ENCODE measurements around the gene MED12L.
"Not testable (repeated sequence)": the region's sequence is repeated elsewhere in the genome, so short reads cannot be mapped to it uniquely, and the experiment has no call there.

The MED12L gene

DNA sequence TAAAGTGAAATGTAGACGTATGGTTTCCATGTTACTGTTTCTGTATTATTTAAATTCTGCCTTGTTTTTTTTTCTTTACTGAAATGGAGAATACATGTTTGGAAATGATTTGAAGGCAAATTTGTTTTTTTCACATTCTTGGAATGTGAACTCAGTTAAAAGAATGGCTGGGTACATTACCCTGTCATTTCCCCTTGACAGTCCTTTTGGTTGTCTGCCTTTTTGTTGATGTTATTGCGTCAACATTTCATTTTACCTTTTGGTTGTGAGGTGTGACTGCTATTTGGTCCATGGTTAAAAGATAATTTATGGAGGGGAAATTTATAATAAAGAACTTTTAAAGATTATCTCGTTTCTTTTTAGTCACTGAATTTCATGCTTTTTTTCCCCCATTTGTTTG lies 120.7 kb downstream of the MED12L start:
- in situ Hi-C loops (cut with MboI; ENCODE audit: low sequenced_read_pairs), result no loop called here

GRCh38 chr3:151209654-151210053 lies 124.2 kb downstream of the MED12L start:
- in situ Hi-C loops (cut with MboI; ENCODE audit: low sequenced_read_pairs), result no loop called here

GRCh38 chr3:151210676-151211381 lies 125.4 kb downstream of the MED12L start:
- in situ Hi-C loops (cut with MboI; ENCODE audit: low sequenced_read_pairs), result no loop called here

DNA sequence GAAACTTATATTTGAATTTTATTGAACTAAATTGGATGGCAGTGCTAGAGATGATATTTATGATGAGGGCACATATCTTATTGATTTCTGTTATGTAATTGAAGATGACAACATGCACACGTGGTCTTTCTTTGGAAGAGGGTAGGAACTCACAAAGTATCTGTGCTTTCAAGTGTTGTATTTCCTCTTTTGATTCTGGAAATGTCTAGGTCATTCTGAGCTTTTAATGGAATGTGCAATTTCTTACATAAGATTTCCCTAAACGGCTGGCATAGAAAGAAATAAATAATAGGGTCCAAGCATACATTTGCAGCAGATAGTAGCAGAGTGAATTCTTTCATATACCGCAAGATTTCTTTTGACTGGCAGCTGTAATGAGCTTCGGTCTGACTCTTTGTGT lies 127.7 kb downstream of the MED12L start:
- in situ Hi-C loops (cut with MboI; ENCODE audit: low sequenced_read_pairs), result no loop called here

DNA sequence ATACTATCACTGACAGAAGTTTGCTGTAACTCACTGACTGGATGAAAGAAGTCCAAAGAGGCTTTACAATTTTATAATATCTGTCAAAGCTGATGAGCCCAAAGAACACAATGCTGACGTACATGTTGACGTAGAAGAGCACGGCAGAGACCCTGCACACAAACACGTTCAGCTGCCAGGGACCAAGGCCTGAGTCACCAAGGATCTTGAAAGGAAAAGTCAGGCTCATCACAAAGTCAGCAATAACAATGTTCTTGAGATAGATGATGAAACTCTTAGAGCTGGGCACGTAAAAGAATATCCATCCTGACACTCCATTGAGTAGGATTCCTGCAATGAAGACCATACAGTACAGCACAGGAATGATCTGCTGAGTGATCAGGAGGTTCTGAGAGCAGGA lies 128.4 kb downstream of the MED12L start:
- in situ Hi-C loops (cut with MboI; ENCODE audit: low sequenced_read_pairs), result no loop called here

DNA sequence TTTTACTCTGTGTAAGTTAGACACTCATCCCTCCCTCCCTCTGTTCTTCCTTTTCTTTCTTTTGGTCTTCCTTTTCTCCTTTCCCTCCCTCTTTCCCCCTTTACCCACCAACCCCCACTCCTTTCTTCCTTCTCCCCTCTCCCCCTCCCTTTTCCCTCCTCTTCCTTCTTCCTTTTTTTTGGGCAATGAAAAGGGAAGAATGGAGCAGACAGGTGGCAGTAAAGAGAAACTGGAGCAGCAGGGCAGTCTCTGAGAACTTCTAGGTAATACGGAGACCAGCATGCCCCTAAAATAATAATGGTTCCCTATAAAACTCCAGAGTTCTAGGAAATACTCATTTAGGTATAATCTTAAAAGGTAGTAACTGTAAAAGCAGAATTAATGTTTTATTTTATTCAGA lies 129.0 kb downstream of the MED12L start:
- in situ Hi-C loops (cut with MboI; ENCODE audit: low sequenced_read_pairs), result no loop called here

DNA sequence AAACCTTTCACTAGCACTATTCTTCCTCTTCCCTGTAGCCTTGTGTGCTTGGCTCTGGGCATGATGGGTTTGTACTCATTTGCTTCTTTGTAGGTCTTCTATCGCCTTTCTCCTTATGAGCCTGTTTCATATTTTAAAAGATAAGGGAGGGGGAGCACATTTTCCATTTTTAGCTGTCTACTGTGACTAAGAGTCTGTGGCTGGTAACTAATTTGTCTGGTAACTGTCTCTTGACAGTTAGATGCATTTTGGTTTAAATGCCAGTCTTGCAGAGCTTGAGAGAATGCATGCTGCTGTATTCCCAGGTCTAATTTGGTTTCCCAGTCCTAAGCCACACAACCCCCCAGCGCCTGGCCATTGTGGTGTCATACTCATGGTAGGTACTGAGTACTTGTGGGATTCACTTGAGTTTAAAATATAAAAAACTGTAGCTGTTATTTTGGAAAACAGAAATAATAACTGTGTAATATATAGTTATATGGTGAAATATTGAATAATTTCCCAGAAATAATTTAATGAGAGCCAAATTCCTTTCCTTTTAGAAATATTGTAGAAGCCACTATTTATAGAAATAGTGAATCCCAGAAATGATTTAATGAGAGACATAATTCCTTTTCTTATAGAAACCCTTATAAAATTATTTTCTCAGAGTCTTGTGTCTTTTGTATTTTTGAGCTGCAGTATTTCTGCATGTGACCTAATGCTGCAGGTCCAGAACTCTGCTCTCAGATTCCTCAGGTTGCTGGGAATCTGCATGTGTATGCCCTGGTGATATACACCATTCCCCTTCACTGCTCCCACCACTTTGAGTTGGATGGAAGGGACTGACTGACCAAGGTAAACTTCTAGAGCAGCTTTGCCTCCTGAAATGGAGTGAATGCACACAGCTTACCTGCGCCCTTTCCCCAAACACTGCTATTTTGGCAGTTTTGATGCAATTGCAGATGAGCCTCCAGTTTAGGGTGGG lies 131.5 kb downstream of the MED12L start:
- in situ Hi-C loops (cut with MboI; ENCODE audit: low sequenced_read_pairs), result no loop called here

DNA sequence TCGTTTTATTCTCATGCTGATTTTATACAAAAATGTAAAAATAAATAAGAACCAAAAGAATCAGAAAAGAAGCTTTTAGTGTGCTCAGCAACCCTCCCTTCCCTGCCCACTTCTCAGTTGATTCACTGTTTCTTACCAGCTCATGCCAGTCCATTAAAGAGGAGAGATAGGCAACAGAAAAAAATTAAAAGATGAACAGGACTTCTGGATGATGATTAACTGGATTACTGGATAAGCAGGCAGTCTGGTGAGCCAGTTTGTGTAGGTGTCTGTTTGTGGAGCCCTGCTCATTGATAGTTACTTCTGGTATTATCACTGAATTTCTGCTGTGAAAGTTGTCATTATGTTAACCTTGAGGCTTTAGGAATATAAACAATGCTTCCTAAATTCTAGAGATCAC lies 132.7 kb downstream of the MED12L start:
- in situ Hi-C loops (cut with MboI; ENCODE audit: low sequenced_read_pairs), result no loop called here

- in situ Hi-C loops (cut with MboI; ENCODE audit: low sequenced_read_pairs), result no loop called here
Observed at GRCh38 chr3:151219056-151219455, 133.6 kb downstream of the MED12L start.

DNA sequence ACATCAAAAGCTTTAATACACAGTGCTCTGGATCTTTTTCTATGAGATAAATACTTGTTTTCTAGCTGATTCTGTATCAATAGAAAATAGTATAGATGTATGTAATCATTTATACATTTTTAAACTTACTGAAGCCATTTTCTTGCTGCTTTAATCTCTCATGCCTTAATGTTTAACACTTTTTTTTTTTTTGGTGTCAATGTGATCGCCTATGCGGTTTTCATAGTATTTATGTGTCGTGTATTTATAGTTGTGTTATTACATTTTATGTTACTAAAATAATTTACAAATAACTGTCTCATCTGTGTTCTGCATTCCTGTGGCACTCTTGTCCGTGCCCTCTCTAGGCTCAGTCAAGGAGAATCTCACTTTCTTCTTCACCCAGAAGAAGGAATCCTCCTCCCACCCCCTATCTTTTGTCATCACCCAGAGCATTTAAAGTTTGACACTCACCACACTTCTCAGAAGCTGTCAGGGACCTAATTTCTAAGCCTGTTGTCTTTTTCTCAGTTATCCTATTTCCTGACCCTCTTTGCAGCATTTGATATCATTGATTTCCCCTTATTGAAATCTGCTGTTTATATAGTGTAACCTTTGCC lies 138.9 kb downstream of the MED12L start:
- in situ Hi-C loops (cut with MboI; ENCODE audit: low sequenced_read_pairs), result loop anchor here (10.0 kb wide), 2 partner anchors 50 to 60 kb away; partner anchors contain the start of gene P2RY14

- in situ Hi-C loops (cut with MboI; ENCODE audit: low sequenced_read_pairs), result loop anchor here (10.0 kb wide), 2 partner anchors 49 to 61 kb away; partner anchors contain the start of gene P2RY14
Observed at GRCh38 chr3:151225040-151225975, 139.8 kb downstream of the MED12L start.

DNA sequence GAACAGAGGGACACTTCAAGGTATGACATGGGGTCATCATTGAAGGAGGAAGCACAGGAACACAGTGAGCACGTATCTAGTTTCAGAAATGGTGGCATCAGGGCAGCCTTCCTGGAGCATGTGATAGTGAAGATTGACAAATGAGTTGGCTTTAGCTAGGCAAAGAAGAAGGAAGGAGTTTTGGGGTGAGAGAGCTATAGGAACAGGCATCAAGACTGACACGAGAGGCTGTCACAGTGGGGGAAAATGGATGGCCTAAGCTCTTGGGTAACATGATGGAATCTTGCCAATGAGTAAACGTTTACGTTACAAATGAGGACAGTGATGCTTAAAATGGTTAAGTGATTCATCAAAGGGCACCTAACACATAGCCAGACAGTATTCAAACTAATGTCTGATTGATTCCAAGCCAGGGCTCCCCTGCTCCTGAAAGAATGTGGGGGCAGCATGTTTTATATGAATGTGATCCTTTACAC lies 140.7 kb downstream of the MED12L start:
- in situ Hi-C loops (cut with MboI; ENCODE audit: low sequenced_read_pairs), result loop anchor here (10.0 kb wide), 2 partner anchors 49 to 61 kb away; partner anchors contain the start of gene P2RY14

DNA sequence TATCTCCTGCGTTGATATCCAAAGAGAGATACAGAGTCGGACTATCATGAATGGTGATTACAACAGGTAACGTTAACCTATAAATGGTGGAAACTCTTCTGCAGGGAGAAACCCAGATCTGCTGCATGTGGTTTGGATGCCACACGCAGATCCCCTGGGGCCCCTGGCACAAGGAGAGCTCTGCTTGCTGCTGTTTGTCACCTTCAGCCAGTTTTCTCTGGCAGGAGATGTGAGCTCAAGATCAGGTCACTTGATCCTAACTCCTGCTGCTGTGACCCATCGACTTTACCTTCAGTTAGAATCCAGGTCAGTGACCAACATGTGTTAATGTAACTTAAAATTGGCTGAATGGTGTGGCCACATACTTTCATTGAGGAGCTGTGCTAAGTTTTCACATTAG lies 141.4 kb downstream of the MED12L start:
- in situ Hi-C loops (cut with MboI; ENCODE audit: low sequenced_read_pairs), result loop anchor here (10.0 kb wide), 2 partner anchors 48 to 62 kb away; partner anchors contain the start of gene P2RY14

- in situ Hi-C loops (cut with MboI; ENCODE audit: low sequenced_read_pairs), result loop anchor here (10.0 kb wide), 2 partner anchors 47 to 63 kb away; partner anchors contain the start of gene P2RY14
Observed at GRCh38 chr3:151227266-151227806, 141.9 kb downstream of the MED12L start.

DNA sequence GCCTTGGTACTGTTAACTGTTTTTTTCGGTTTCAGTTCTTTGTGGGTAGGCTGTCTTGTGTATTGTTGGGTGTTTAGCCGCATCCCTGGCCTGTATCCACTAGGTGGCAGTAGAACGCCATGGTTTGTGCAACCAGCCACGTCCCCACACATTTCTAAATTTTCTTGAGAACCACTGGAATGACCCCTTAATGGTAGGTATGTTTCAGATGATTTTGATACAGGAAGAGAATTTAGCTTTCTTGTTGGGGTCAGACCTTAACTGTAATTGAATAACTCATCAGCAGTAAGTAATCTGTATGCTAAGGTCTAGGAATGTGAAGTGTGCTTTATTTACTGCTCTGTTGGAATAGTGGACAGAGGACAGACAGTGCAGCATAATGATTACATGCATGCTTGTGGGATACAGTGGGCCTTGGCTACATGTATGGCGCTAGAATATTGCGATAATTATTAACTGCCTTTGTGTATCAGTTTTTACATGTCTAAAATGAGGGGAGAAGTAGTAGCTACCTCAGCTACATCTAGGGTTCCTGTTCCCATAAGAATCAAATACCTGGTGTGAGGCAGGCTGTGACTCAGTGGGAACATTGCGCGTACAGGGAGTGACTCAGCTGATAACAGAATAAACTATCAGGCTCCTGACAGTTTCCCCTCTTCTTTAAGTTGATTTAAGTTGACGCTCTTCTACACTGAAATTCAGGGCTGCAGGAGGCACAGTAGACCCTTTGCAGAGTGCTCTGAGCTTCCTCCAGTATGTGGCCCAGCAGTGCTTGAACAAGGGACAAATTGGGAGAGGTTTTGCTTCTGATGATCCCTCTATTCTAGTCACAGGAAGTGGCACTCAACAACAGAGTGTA lies 142.6 kb downstream of the MED12L start:
- in situ Hi-C loops (cut with MboI; ENCODE audit: low sequenced_read_pairs), result loop anchor here (10.0 kb wide), 2 partner anchors 47 to 63 kb away; partner anchors contain the start of gene P2RY14

- in situ Hi-C loops (cut with MboI; ENCODE audit: low sequenced_read_pairs), result loop anchor here (10.0 kb wide), 2 partner anchors 46 to 64 kb away; partner anchors contain the start of gene P2RY14
Observed at GRCh38 chr3:151228666-151229040, 143.2 kb downstream of the MED12L start.

GRCh38 chr3:151230646-151231045 lies 145.2 kb downstream of the MED12L start:
- in situ Hi-C loops (cut with MboI; ENCODE audit: low sequenced_read_pairs), result no loop called here

DNA sequence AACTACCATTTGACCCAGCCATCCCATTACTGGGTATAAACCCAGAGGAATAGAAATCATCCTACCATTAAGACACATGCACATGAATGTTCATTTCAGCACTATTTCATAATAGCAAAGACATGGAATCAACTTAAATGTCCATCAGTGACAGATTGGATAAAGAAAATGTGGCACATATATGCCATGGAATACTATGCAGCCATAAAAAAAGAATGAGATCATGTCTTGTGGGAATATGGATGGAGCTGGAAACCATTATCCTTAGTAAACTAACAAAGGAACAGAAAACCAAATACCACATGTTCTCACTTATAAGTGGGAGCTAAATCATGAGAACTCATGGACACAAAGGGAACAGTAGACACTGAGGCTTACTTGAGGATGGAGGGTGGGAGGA lies 146.9 kb downstream of the MED12L start:
- in situ Hi-C loops (cut with MboI; ENCODE audit: low sequenced_read_pairs), result not testable (repeated sequence)

- in situ Hi-C loops (cut with MboI; ENCODE audit: low sequenced_read_pairs), result no loop called here
Observed at GRCh38 chr3:151232991-151233390, 147.5 kb downstream of the MED12L start.
